Bladder microvascular endothelial cell (primary cell): Measurements from ENCODE around the gene OR4K2. TPM values are rescaled to one million over a fixed set of nuclear protein-coding genes. Genes with fewer than 3 reads are reported as not detected.

Experiments
- total RNA-seq: library from RNA; depleted of rRNA; stranded (reverse); fragments of >200 nt; gene quantifications from 2 replicates; pipeline ENCODE4 v1.2.3, GENCODE V29; 2014

Gene OR4K2
- total RNA-seq: not detected in 2 replicates

DNA sequence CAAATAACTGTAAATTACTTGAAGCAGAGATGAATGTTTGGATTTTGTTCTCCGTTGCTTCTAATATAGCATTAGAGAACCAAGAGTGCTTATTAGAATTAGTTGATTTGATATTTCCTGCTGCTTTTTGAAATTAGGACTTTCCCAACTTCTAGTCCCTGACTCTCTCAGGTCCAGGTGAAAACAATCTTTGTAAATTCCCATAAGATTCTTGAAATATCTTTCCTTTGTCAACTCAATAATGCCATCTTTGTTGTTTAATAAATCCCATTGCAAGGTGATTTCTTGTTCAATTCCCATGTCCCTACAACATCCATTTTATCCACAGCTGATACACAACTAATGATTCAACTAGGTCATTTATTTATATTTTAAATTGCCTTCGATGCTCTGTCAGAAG lies at the start of gene OR4K2:
TSS of gene OR4K2 (plus strand) at position 301 of the 400 bp plus-strand sequence. CDS start 1,126 bp downstream, outside the sequence.

GRCh38 chr14:19920021-19920657 lies 45.2 kb downstream of the OR4K2 start, which contains the start of gene OR4K5:
Gene OR4K5, plus strand, starts transcription at chr14:19920607. Its CDS starts 0 bp downstream, at chr14:19920607.

GRCh38 chr14:19930617-19931016 lies 55.7 kb downstream of the OR4K2 start, which contains the start of gene OR4K1:
Gene OR4K1, plus strand, starts transcription at chr14:19930917. Its CDS starts 4,750 bp downstream, at chr14:19935667.

Other genes starting within 250 kb of the OR4K2 start
- not detected in 2 replicates for gene OR11H2, start 161.3 kb upstream of the OR4K2 start, total RNA-seq
- gene OR4Q3, start 131.6 kb upstream of the OR4K2 start, total RNA-seq: not detected in 2 replicates
- gene OR4M1, start 101.6 kb upstream of the OR4K2 start, total RNA-seq: not detected in 2 replicates
- gene OR4N2, start 71.4 kb upstream of the OR4K2 start, total RNA-seq: not detected in 2 replicates
- gene OR4K5, start 45.5 kb downstream of the OR4K2 start, total RNA-seq: not detected in 2 replicates
- gene OR4K1, start 55.8 kb downstream of the OR4K2 start, total RNA-seq: not detected in 2 replicates
- gene OR4K15, start 100.4 kb downstream of the OR4K2 start, total RNA-seq: not detected in 2 replicates
- gene OR4Q2, start 127.0 kb downstream of the OR4K2 start, total RNA-seq: not detected in 2 replicates
- not detected in 2 replicates for gene OR4K14, start 144.2 kb downstream of the OR4K2 start, total RNA-seq
- gene OR4K13, start 160.9 kb downstream of the OR4K2 start, total RNA-seq: not detected in 2 replicates
- not detected in 2 replicates for gene OR4L1, start 184.9 kb downstream of the OR4K2 start, total RNA-seq
- not detected in 2 replicates for gene OR4K17, start 235.6 kb downstream of the OR4K2 start, total RNA-seq